GM21423 (cell line): Measurements from ENCODE around the gene PLAC1.

ENCODE experiments used
- ATAC-seq: cut with Tn5 transposase; IDR thresholded peaks from one replicate; pipeline ENCODE4 v1.9.1; 2021; ENCODE audit warnings: mild to moderate bottlenecking, moderate library complexity; ENCODE audit not compliant: unreplicated experiment

The PLAC1 gene

GRCh38 chrX:134592303-134592702 lies 66.0 kb downstream of the PLAC1 start:
- no peak for ATAC-seq

GRCh38 chrX:134591502-134591901 lies 66.8 kb downstream of the PLAC1 start:
- ATAC-seq: no peak

GRCh38 chrX:134588806-134589205 lies 69.5 kb downstream of the PLAC1 start:
- ATAC-seq: no peak

GRCh38 chrX:134580907-134581306 lies 77.4 kb downstream of the PLAC1 start:
- ATAC-seq: no peak

GRCh38 chrX:134573683-134574035 lies 84.6 kb downstream of the PLAC1 start:
- ATAC-seq: no peak

- no peak for ATAC-seq
Measured at GRCh38 chrX:134572816-134573682, 85.2 kb downstream of the PLAC1 start.

GRCh38 chrX:134571796-134572195 lies 86.5 kb downstream of the PLAC1 start:
- no peak for ATAC-seq

GRCh38 chrX:134570899-134571298 lies 87.4 kb downstream of the PLAC1 start:
- no peak for ATAC-seq

GRCh38 chrX:134570509-134570846 lies 87.8 kb downstream of the PLAC1 start:
- ATAC-seq: no peak

- ATAC-seq: no peak
Measured at GRCh38 chrX:134569306-134569705, 89.0 kb downstream of the PLAC1 start.

- no peak for ATAC-seq
Measured at GRCh38 chrX:134568285-134569016, 89.8 kb downstream of the PLAC1 start.

- ATAC-seq: no peak
Measured at GRCh38 chrX:134566506-134566905, 91.8 kb downstream of the PLAC1 start.

- ATAC-seq: no peak
Measured at GRCh38 chrX:134562002-134562401, 96.3 kb downstream of the PLAC1 start.

- no peak for ATAC-seq
Measured at GRCh38 chrX:134558133-134558532, 100.1 kb downstream of the PLAC1 start.

- ATAC-seq: no peak
Measured at GRCh38 chrX:134554291-134554690, 104.0 kb downstream of the PLAC1 start.

GRCh38 chrX:134552351-134552750 lies 105.9 kb downstream of the PLAC1 start:
- no peak for ATAC-seq

GRCh38 chrX:134551376-134552048 lies 106.8 kb downstream of the PLAC1 start:
- ATAC-seq: no peak

- ATAC-seq: no peak
Measured at GRCh38 chrX:134548257-134549201, 109.7 kb downstream of the PLAC1 start.

GRCh38 chrX:134547047-134547679 lies 111.1 kb downstream of the PLAC1 start:
- ATAC-seq: no peak

- no peak for ATAC-seq
Measured at GRCh38 chrX:134546187-134546586, 112.1 kb downstream of the PLAC1 start.
